ENCODE data around the gene EGF. TPM values are rescaled to one million over a fixed set of nuclear protein-coding genes. Genes with fewer than 3 reads are reported as not detected.

Gene EGF
- total RNA-seq, 1 experiment from 2014 or later = 1.5 TPM

GRCh38 chr4:109914322-109914721, 1.6 kb downstream of the EGF start:
- WGBS (ENCODE audit: extremely low coverage, insufficient read length, low lambda C conversion rate) = no CpG with 5 or more reads among the region's 3 CpGs

More at GRCh38 chr4:109914322-109914721, 1.6 kb downstream of the EGF start:
- Mint-ChIP-seq H3K4me3 (no peak overlapping the region; a peak in 1 of 5 replicates), H3K36me3 (ENCODE audit: insufficient read depth in 1 of 3, low read depth in 3 of 3) (no peaks in the 10 kb centered on the region), H3K9me3 (no peaks in the 10 kb centered on the region), H3K27me3 (ENCODE audit: low read depth) (no peaks in the 10 kb centered on the region), H3K4me1 (peaks cover 33 to 39% of the 10 kb centered on the region in 2 experiments), H3K27ac (no peak overlapping the region)
- Histone ChIP-seq H3K23me2 (ENCODE audit: insufficient read length, low read depth, low read length, poor library complexity, severe bottlenecking) (no peaks in the 10 kb centered on the region), H4K5ac (ENCODE audit: insufficient read length, low read depth, low read length) (no peak overlapping the region), H2BK12ac (ENCODE audit: insufficient read length, low read depth, low read length) (no peak overlapping the region), H3K18ac (ENCODE audit: insufficient read length, low read depth, low read length) (no peak overlapping the region), H3K14ac (ENCODE audit: insufficient read depth, low read length) (no peak overlapping the region), H4K20me1 (ENCODE audit: control insufficient read depth, insufficient read depth, insufficient read length) (no peaks in the 10 kb centered on the region), H2AK5ac (ENCODE audit: insufficient read length, low read length) (no peak overlapping the region), H3K4ac (ENCODE audit: low read depth, low read length) (no peak overlapping the region), H3K9ac (ENCODE audit: extremely low read depth, insufficient read length, low read length) (no peak overlapping the region), H2BK20ac (ENCODE audit: low read depth, low read length, poor library complexity, severe bottlenecking) (no peak overlapping the region), H4K91ac (ENCODE audit: insufficient read length, low read depth, low read length) (no peak overlapping the region), H3T11ph (ENCODE audit: low read length) (no peak overlapping the region), H3K56ac (ENCODE audit: insufficient read length, low read depth, low read length) (no peak overlapping the region), H3K27ac (ENCODE audit: insufficient read length, low read depth, low read length) (no peak overlapping the region), H4K8ac (replicated peaks; ENCODE audit: insufficient read length, low read depth, low read length) (no peak overlapping the region), H3K79me1 (ENCODE audit: insufficient read depth, low read depth, low read length, poor library complexity, severe bottlenecking) (no peaks in the 10 kb centered on the region), H2BK120ac (ENCODE audit: low read depth, low read length, poor library complexity, severe bottlenecking) (no peak overlapping the region), H2AFZ (ENCODE audit: low read length) (no peak overlapping the region), H2BK15ac (ENCODE audit: low read depth, low read length) (no peak overlapping the region), H3K23ac (ENCODE audit: insufficient read length, low read depth, low read length) (no peak overlapping the region), H3K9me3 (ENCODE audit: control insufficient read depth, low read depth, low read length) (no peaks in the 10 kb centered on the region), H3K79me2 (ENCODE audit: insufficient read depth, low read length) (no peaks in the 10 kb centered on the region), H2BK5ac (ENCODE audit: insufficient read length, low read length) (no peak overlapping the region), H3K4me1 (ENCODE audit: insufficient read depth, low read length) (peaks cover 13% of the 10 kb centered on the region; the same call in 1 of the 2 replicates), H3K4me2 (ENCODE audit: insufficient read depth, insufficient read length, low read length) (peak overlapping the region; percentile 24), H3K27me3 (ENCODE audit: insufficient read depth, low read length) (no peaks in the 10 kb centered on the region)
- no peak for TF ChIP-seq CTCF (conservative IDR thresholded peaks at IDR 0.05)
- no peak for DNase-seq
